Stimulated activated CD4-positive, alpha-beta T cell treated with anti-CD3 and anti-CD28 coated beads, Interleukin-4, amount 100 ng/mL, for 24 hours (primary cell): ENCODE results near the gene BCAS3.

Experiments used
- DNase-seq: peaks from one replicate; pipeline ENCODE4 v3.0.0-alpha.2; 2020

The BCAS3 gene

GRCh38 chr17:61175298-61176142 is 497.9 kb downstream of the BCAS3 start:
- no peak for DNase-seq

DNA sequence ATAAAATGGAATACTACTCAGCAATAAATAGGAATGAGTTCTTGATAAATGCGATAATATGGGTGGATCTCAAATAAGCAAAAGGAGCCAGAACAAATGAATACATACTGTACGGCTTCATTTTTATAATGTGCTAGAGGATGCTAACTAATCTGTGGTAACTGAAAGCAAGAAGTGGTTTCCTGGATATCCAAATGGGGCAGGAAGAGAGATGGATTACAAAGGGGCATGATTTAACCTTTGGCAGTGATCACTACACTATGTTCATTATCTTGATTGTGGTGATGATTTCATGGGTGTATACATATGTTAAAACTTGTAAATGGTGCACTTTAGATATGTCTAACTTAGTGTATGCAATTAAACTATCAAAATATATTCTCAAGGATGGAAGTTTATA is 499.7 kb downstream of the BCAS3 start:
- no peak for DNase-seq

GRCh38 chr17:61178284-61178683 is 500.6 kb downstream of the BCAS3 start:
- no peak for DNase-seq

- DNase-seq: no peak
Observed at GRCh38 chr17:61179380-61179806, 501.7 kb downstream of the BCAS3 start.

- no peak for DNase-seq
Observed at GRCh38 chr17:61183793-61184192, 506.1 kb downstream of the BCAS3 start.

GRCh38 chr17:61185385-61185784 is 507.7 kb downstream of the BCAS3 start:
- no peak for DNase-seq

- DNase-seq: no peak
Observed at GRCh38 chr17:61187038-61187437, 509.4 kb downstream of the BCAS3 start.

- no peak for DNase-seq
Observed at GRCh38 chr17:61188081-61188480, 510.4 kb downstream of the BCAS3 start.

- no peak for DNase-seq
Observed at GRCh38 chr17:61189968-61190367, 512.3 kb downstream of the BCAS3 start.

- no peak for DNase-seq
Observed at GRCh38 chr17:61196302-61196704, 518.7 kb downstream of the BCAS3 start.

- DNase-seq: no peak
Observed at GRCh38 chr17:61196799-61197198, 519.1 kb downstream of the BCAS3 start.

GRCh38 chr17:61199431-61200338 is 522.0 kb downstream of the BCAS3 start:
- no peak for DNase-seq

DNA sequence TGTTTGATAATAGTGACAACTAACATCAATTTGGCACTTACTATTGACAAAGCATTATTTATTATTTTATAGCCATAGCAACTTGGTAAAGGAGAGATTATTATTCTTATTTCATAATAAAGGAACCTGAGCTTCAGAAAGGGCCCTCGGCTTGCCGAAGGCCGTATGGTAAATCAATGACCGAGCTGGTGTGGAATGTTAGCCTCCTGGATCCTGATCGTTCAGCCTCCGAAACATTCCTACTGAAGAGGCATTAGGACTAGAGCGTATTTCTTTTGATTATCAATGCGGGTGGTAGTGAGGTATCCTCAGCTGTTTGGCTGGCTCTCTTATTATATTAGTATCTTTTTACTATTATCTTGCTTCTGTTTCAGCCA is 522.7 kb downstream of the BCAS3 start:
- no peak for DNase-seq

- no peak for DNase-seq
Observed at GRCh38 chr17:61201211-61201610, 523.6 kb downstream of the BCAS3 start.

DNA sequence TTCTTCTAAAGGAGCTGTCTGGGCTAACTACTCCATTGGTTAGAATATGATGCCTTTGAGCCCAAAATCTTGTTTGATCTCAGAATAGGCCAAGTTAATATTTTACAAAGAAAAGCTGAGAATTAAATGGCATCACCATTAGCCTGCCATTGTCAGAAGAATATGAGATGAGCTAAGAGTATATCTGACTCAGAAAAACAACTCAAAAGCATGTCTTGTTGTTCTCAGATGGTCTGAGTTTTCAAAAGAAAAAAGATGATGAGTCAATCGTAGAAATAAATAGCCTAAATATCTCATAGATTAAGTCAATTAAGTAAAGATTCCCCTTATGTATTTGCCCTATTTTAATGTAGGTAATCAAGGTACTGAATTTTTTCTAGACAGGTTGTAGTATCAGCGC is 524.9 kb downstream of the BCAS3 start:
- no peak for DNase-seq

DNA sequence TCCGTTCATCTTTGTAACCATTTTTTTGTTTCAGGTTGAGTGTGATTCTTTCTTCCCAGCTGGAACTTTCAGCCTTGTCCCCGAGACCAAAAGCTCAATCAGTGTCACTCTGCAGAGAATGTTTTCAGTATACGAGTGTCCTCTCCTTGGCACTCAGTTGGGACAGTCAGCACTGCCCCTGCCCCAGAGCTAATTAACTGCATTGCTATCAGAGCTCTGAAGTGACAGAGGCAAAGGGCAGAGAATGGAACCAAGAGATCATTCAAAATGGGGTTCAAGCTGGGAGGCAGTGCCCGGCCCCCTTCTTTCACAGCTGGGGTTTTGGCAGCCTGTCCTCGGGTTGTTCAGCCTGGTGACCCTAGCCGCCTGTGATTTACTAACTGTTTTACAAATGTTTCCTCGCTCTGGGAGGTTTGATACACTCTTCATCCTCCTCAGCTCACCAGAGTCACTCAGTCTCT is 526.0 kb downstream of the BCAS3 start:
- no peak for DNase-seq

DNA sequence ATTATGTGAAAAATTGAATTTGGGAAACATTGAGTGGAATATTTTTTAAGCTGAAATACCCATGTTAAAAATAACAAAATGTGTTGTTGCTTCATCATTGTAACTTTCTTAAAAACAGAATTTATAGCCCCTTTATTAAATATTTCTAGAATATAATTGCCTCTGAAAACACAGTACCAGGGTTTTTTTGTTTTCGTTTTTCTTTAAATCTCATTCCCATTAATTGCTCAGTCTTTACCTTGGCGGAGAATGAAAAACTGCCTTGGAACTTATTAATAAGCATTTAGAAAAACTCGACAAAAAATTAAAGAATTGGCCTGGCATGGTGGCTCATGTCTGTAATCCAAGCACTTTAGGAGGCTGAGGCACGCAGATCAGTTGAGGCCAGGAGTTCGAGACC is 526.8 kb downstream of the BCAS3 start:
- DNase-seq: no peak

GRCh38 chr17:61205401-61205800 is 527.8 kb downstream of the BCAS3 start:
- DNase-seq: no peak

DNA sequence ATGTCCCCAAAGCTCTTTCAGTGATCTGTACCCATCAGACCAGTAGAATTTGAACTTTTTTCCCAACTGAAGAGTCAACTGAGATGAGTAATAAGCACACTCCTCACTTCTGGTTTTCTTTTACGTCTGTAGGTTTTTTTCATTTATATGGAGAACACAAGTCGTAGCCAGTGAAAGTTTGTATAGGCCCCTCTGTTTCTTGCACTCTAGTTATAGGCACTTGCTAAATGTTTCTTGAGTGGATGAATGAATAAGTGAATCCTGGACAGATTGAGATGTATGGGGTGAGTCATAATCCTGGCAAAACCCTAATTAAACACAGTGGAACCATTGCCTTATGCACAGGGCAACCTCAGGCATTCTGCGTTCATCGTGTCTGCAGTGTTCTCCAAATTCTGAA is 528.3 kb downstream of the BCAS3 start:
- DNase-seq: no peak

GRCh38 chr17:61206922-61207321 is 529.3 kb downstream of the BCAS3 start:
- DNase-seq: no peak

- DNase-seq: no peak
Observed at GRCh38 chr17:61208301-61209105, 530.9 kb downstream of the BCAS3 start.

DNA sequence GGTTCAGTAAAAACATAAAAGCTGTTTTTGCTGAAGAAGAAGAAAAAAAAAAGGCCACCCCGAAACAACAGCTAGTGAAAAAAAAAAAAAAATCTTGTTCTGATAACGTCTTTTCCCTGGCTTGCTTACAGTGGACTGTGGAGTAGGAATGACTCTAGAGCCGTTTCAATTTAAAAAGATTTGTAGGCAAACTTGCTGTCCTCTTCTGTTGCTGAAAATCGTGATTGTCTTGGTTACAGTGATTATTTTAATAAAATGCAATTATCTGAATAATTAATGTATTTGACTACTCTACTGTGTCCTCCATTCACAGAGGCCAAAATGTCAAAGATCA is 531.4 kb downstream of the BCAS3 start:
- no peak for DNase-seq

GRCh38 chr17:61209525-61209924 is 531.9 kb downstream of the BCAS3 start:
- DNase-seq: no peak
